DOHH2 (cell line): ENCODE measurements around the gene JAK3.

Source experiments
- CTCF ChIP-seq: fragments of 200-600 bp; sonication (generic); IDR thresholded peaks from one replicate; pipeline ENCODE4 v1.5.1; 2014; ENCODE audit warnings: antibody characterized with exemption, mild to moderate bottlenecking, low read depth, low read length; ENCODE audit not compliant: poor library complexity, severe bottlenecking
- EZH2phosphoT487 ChIP-seq: fragments of 200-600 bp; sonication (generic); IDR thresholded peaks from 2 replicates; pipeline ENCODE4 v1.6.1; 2017; ENCODE audit warnings: borderline replicate concordance, mild to moderate bottlenecking, antibody characterized with exemption, low read length, moderate library complexity, mixed read lengths

DNA sequence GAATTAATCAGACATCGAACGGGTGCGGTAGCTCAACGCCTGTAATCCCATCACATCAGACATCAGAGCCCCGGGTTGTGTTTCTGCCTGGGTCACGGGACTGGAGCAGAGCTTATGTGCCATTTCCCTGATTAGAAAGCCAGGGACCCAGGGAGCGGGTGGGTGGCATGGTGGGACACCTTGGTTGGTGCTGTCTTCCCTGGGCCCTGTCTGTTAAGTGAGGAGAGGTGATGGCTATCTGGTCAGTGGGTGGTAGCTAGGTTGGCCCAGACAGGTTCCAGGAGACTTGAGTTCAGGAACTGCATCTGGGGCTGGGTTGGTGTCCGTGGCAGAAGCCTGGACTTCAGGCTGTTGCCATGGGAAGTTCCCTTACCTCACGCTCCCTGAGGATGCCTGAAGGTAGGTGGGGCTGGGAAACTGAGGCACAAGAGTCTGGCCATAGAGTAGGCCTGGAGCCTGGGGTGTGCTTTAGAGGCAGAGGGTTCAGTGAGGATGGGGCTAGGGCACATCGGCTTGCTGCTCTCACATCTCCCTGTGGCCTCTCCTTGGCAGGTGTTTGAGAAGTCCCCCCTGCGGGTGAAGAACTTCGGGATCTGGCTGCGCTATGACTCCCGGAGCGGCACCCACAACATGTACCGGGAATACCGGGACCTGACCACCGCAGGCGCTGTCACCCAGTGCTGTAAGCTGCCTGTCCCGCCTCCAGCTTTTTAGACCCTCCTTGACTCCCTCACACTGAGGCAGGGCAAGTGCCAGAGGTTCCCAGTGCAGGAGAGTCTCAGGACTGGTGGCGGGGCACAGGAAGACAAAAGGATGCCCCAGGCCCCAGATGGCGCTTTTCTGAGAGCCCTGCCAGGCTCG is 14.0 kb upstream of the JAK3 start:
- TF ChIP-seq CTCF, result no peak
- no peak for TF ChIP-seq EZH2phosphoT487
